SK-N-SH (cell line): ENCODE data around the gene IL6R. TPM values are rescaled to one million over a fixed set of nuclear protein-coding genes. Genes with fewer than 3 reads are reported as not detected.

ENCODE experiments used
- CTCF ChIA-PET: fragments of 300-600, 350-600 bp; formaldehyde crosslinking; extraction: SDS; loops from one replicate; lab custom pipeline; 2021; lab: Yijun Ruan, JAX
- POLR2A ChIA-PET: fragments of 350-600 bp; sonication (Branson Sonifier 250); formaldehyde crosslinking; extraction: SDS; loops from one replicate; lab custom pipeline; 2020; ENCODE audit warnings: antibody characterized with exemption, inconsistent platforms; lab: Yijun Ruan, JAX
- DNase-seq: peaks from one replicate; pipeline ENCODE4 v3.0.0; 2012
- H2AFZ ChIP-seq: fragments of 200-600 bp; sonication (generic); 2 replicates; pipeline ENCODE4 v1.8.1; 2016; ENCODE audit warnings: antibody characterized with exemption, mild to moderate bottlenecking, low read depth
- H3F3A ChIP-seq: fragments of 200-600 bp; sonication (generic); replicated peaks from 2 replicates; pipeline ENCODE3; 2016; ENCODE audit warnings: antibody characterized with exemption, mild to moderate bottlenecking; ENCODE audit not compliant: insufficient read depth
- H3K27ac ChIP-seq, 2 experiments: fragments of 200-500 bp in 1 of 2; fragments of 200-600 bp in 1 of 2; sonication (Bioruptor generic) in 1 of 2; sonication (generic), shearing (Covaris generic) in 1 of 2; 2 replicates each; pipeline versions ENCODE4 v1.5.1 to v1.6.1; 2014 to 2016; ENCODE audit warnings: low read depth in 2 of 2, inconsistent platforms in 1 of 2, low read length in 1 of 2, mild to moderate bottlenecking in 1 of 2, mixed read lengths in 1 of 2
- H3K27me3 ChIP-seq: fragments of 200-600 bp; sonication (generic), shearing (Covaris generic); 2 replicates; pipeline ENCODE4 v1.6.1; 2016; ENCODE audit warnings: mixed run types; ENCODE audit not compliant: insufficient read depth
- H3K36me3 ChIP-seq, 2 experiments: fragments of 200-500 bp in 1 of 2; fragments of 200-600 bp in 1 of 2; sonication (Bioruptor generic) in 1 of 2; sonication (generic) in 1 of 2; replicated peaks in 1 of 2; 2 replicates each; pipeline versions ENCODE3 to v1.5.1; 2014 to 2016; ENCODE audit warnings: low read length in 1 of 2, mild to moderate bottlenecking in 1 of 2; ENCODE audit not compliant: insufficient read depth in 2 of 2, control insufficient read depth in 1 of 2
- H3K4me1 ChIP-seq, 2 experiments: fragments of 200-500 bp in 1 of 2; fragments of 200-600 bp in 1 of 2; sonication (Bioruptor generic) in 1 of 2; sonication (generic), shearing (Covaris generic) in 1 of 2; 2 replicates each; pipeline versions ENCODE4 v1.5.1 to v1.6.1; 2014 to 2016; ENCODE audit warnings: low read depth in 1 of 2, low read length in 1 of 2, mixed run types in 1 of 2; ENCODE audit not compliant: insufficient read depth in 2 of 2, control insufficient read depth in 1 of 2
- H3K4me2 ChIP-seq: fragments of 200-600 bp; sonication (generic), shearing (Covaris generic); 2 replicates; pipeline ENCODE4 v1.6.1; 2017; ENCODE audit warnings: mixed run types
- H3K4me3 ChIP-seq, 2 experiments: fragments of 200-500 bp in 1 of 2; fragments of 200-600 bp in 1 of 2; sonication (Bioruptor generic) in 1 of 2; sonication (generic), shearing (Covaris generic) in 1 of 2; 2 replicates each; pipeline versions ENCODE4 v1.5.1 to v1.8.1; 2014 to 2016; ENCODE audit warnings: low read depth in 2 of 2, inconsistent platforms in 1 of 2, low read length in 1 of 2, mild to moderate bottlenecking in 1 of 2, mixed read lengths in 1 of 2, moderate library complexity in 1 of 2
- H3K79me2 ChIP-seq: fragments of 200-600 bp; sonication (generic); 2 replicates; pipeline ENCODE4 v1.8.1; 2017; ENCODE audit warnings: mild to moderate bottlenecking; ENCODE audit not compliant: insufficient read depth
- H3K9ac ChIP-seq: fragments of 200-600 bp; sonication (generic); 2 replicates; pipeline ENCODE4 v1.6.1; 2017; ENCODE audit warnings: mixed run types
- H3K9me2 ChIP-seq: fragments of 200-600 bp; sonication (generic); 2 replicates; pipeline ENCODE4 v1.6.1; 2017; ENCODE audit warnings: mixed run types
- H3K9me3 ChIP-seq: fragments of 200-600 bp; sonication (generic); 2 replicates; pipeline ENCODE4 v1.6.1; 2017; ENCODE audit warnings: mixed run types, mild to moderate bottlenecking, moderate library complexity
- H4K20me1 ChIP-seq: fragments of 200-600 bp; sonication (generic); 2 replicates; pipeline ENCODE4 v1.6.1; 2017; ENCODE audit warnings: mild to moderate bottlenecking, mixed run types; ENCODE audit not compliant: insufficient read depth
- EP300 ChIP-seq, 2 experiments: IDR thresholded peaks; 2 replicates each; pipeline versions ENCODE4 v1.4.0 to v1.6.1; 2012; ENCODE audit warnings: borderline replicate concordance in 1 of 2, low read depth in 1 of 2, low read length in 1 of 2
- JUND ChIP-seq: IDR thresholded peaks from 2 replicates; pipeline ENCODE4 v1.4.0; 2012
- MEF2A ChIP-seq: IDR thresholded peaks from 2 replicates; pipeline ENCODE4 v1.4.0; 2012; ENCODE audit warnings: low read depth, borderline replicate concordance
- MXI1 ChIP-seq: IDR thresholded peaks from 2 replicates; pipeline ENCODE4 v1.6.1; 2012; ENCODE audit warnings: mild to moderate bottlenecking, low read depth, low read length, improper control_type of control experiment
- NRF1 ChIP-seq: IDR thresholded peaks from 2 replicates; pipeline ENCODE4 v1.6.1; 2012; ENCODE audit warnings: low read depth, mild to moderate bottlenecking, low read length
- RCOR1 ChIP-seq: fragments of 150-350 bp; IDR thresholded peaks from 2 replicates; pipeline ENCODE4 v1.6.1; 2017; ENCODE audit warnings: antibody characterized with exemption, low read length
- RFX5 ChIP-seq: IDR thresholded peaks from 2 replicates; pipeline ENCODE4 v1.6.1; 2012; ENCODE audit warnings: mild to moderate bottlenecking, improper control_type of control experiment, low read length
- SMC3 ChIP-seq: IDR thresholded peaks from 2 replicates; pipeline ENCODE4 v1.6.1; 2012; ENCODE audit warnings: low read depth, low read length, improper control_type of control experiment
- YY1 ChIP-seq: IDR thresholded peaks from 2 replicates; pipeline ENCODE4 v1.4.0; 2012; ENCODE audit warnings: low read depth, mild to moderate bottlenecking
- WGBS: methylation state at CpG from one replicate; pipeline ENCODE4 v1.1.6; 2017; ENCODE audit warnings: low lambda C conversion rate; 5-methylcytosine and 5-hydroxymethylcytosine counted together
- polyA plus RNA-seq, 3 experiments: library from polyadenylated mRNA; depleted of rRNA; stranded (reverse); fragments of >200 nt; gene quantifications; 2 replicates each; pipeline ENCODE4 v1.2.3, GENCODE V29; 2012
- TF ChIP-seq, protein P1 (sequence below): fragments of 200-600 bp; sonication (generic); IDR thresholded peaks from 2 replicates; pipeline ENCODE4 v1.6.1; 2017; ENCODE audit warnings: antibody characterized with exemption, mild to moderate bottlenecking, moderate library complexity
- TF ChIP-seq, protein P2 (sequence below): IDR thresholded peaks from 2 replicates; pipeline ENCODE4; 2012
- TF ChIP-seq, protein P3 (sequence below): fragments of 150-350 bp; IDR thresholded peaks from 2 replicates; pipeline ENCODE4 v1.6.1; 2016; ENCODE audit warnings: mild to moderate bottlenecking, low read depth, low read length
- TF ChIP-seq, protein P4 (sequence below): IDR thresholded peaks from 2 replicates; pipeline ENCODE4 v1.4.0; 2012; ENCODE audit warnings: low read depth, borderline replicate concordance
- TF ChIP-seq, protein P5 (sequence below): IDR thresholded peaks from 2 replicates; pipeline ENCODE4 v1.6.1; 2012; ENCODE audit warnings: mild to moderate bottlenecking, low read depth, low read length, moderate library complexity
- TF ChIP-seq, protein P6 (sequence below): fragments of 150-350 bp; IDR thresholded peaks from 2 replicates; pipeline ENCODE4 v1.6.1; 2017; ENCODE audit warnings: antibody characterized with exemption, low read length, low read depth, borderline replicate concordance

Gene IL6R
- polyA plus RNA-seq, 1 of the 3 experiments (the other 2 are of a cell fraction) = 2.8 TPM

DNA sequence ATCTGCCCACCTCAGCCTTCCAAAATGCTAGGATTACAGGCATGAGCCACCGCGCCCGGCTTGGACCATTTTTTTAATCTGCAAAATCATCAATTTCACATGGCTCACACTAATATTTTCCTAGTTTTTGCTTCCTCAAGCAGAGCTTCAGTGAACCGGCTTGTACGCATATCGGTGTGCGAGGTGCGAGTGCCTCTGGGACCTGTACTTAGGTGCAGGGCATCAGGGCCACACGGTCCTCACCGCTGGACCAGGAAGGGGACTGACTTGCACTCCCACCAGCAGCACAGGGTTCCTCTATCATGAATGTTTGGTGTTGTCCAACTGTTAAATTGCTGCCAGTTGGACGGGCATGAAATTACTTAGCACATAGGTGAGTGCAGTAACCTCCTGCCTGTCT, 112.5 kb downstream of the IL6R start:
- H3K36me3 ChIP-seq = no peaks in the 10 kb centered on the region
- H3K27ac ChIP-seq = no peak overlapping the region
- 80% methylated on average over 11 of the region's 11 CpGs for WGBS
- TF ChIP-seq RCOR1 (no peak), MXI1 (no peak), MEF2A (no peak), EP300 (IDR thresholded peaks at IDR 0.05; ENCODE audit: borderline replicate concordance in 1 of 2, low read depth in 1 of 2, low read length in 1 of 2) (no peak), RFX5 (no peak), NRF1 (no peak), JUND (no peak), YY1 (no peak), SMC3 (no peak)
- TF ChIP-seq, protein P1, sequence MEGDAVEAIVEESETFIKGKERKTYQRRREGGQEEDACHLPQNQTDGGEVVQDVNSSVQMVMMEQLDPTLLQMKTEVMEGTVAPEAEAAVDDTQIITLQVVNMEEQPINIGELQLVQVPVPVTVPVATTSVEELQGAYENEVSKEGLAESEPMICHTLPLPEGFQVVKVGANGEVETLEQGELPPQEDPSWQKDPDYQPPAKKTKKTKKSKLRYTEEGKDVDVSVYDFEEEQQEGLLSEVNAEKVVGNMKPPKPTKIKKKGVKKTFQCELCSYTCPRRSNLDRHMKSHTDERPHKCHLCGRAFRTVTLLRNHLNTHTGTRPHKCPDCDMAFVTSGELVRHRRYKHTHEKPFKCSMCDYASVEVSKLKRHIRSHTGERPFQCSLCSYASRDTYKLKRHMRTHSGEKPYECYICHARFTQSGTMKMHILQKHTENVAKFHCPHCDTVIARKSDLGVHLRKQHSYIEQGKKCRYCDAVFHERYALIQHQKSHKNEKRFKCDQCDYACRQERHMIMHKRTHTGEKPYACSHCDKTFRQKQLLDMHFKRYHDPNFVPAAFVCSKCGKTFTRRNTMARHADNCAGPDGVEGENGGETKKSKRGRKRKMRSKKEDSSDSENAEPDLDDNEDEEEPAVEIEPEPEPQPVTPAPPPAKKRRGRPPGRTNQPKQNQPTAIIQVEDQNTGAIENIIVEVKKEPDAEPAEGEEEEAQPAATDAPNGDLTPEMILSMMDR = no peak
- TF ChIP-seq, protein P2, sequence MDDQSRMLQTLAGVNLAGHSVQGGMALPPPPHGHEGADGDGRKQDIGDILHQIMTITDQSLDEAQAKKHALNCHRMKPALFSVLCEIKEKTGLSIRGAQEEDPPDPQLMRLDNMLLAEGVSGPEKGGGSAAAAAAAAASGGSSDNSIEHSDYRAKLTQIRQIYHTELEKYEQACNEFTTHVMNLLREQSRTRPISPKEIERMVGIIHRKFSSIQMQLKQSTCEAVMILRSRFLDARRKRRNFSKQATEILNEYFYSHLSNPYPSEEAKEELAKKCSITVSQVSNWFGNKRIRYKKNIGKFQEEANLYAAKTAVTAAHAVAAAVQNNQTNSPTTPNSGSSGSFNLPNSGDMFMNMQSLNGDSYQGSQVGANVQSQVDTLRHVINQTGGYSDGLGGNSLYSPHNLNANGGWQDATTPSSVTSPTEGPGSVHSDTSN = no peak
- TF ChIP-seq, protein P3, sequence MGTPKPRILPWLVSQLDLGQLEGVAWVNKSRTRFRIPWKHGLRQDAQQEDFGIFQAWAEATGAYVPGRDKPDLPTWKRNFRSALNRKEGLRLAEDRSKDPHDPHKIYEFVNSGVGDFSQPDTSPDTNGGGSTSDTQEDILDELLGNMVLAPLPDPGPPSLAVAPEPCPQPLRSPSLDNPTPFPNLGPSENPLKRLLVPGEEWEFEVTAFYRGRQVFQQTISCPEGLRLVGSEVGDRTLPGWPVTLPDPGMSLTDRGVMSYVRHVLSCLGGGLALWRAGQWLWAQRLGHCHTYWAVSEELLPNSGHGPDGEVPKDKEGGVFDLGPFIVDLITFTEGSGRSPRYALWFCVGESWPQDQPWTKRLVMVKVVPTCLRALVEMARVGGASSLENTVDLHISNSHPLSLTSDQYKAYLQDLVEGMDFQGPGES = no peak
- TF ChIP-seq, protein P4, sequence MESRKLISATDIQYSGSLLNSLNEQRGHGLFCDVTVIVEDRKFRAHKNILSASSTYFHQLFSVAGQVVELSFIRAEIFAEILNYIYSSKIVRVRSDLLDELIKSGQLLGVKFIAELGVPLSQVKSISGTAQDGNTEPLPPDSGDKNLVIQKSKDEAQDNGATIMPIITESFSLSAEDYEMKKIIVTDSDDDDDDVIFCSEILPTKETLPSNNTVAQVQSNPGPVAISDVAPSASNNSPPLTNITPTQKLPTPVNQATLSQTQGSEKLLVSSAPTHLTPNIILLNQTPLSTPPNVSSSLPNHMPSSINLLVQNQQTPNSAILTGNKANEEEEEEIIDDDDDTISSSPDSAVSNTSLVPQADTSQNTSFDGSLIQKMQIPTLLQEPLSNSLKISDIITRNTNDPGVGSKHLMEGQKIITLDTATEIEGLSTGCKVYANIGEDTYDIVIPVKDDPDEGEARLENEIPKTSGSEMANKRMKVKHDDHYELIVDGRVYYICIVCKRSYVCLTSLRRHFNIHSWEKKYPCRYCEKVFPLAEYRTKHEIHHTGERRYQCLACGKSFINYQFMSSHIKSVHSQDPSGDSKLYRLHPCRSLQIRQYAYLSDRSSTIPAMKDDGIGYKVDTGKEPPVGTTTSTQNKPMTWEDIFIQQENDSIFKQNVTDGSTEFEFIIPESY = no peak
- TF ChIP-seq, protein P5, sequence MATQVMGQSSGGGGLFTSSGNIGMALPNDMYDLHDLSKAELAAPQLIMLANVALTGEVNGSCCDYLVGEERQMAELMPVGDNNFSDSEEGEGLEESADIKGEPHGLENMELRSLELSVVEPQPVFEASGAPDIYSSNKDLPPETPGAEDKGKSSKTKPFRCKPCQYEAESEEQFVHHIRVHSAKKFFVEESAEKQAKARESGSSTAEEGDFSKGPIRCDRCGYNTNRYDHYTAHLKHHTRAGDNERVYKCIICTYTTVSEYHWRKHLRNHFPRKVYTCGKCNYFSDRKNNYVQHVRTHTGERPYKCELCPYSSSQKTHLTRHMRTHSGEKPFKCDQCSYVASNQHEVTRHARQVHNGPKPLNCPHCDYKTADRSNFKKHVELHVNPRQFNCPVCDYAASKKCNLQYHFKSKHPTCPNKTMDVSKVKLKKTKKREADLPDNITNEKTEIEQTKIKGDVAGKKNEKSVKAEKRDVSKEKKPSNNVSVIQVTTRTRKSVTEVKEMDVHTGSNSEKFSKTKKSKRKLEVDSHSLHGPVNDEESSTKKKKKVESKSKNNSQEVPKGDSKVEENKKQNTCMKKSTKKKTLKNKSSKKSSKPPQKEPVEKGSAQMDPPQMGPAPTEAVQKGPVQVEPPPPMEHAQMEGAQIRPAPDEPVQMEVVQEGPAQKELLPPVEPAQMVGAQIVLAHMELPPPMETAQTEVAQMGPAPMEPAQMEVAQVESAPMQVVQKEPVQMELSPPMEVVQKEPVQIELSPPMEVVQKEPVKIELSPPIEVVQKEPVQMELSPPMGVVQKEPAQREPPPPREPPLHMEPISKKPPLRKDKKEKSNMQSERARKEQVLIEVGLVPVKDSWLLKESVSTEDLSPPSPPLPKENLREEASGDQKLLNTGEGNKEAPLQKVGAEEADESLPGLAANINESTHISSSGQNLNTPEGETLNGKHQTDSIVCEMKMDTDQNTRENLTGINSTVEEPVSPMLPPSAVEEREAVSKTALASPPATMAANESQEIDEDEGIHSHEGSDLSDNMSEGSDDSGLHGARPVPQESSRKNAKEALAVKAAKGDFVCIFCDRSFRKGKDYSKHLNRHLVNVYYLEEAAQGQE = no peak
- TF ChIP-seq, protein P6, sequence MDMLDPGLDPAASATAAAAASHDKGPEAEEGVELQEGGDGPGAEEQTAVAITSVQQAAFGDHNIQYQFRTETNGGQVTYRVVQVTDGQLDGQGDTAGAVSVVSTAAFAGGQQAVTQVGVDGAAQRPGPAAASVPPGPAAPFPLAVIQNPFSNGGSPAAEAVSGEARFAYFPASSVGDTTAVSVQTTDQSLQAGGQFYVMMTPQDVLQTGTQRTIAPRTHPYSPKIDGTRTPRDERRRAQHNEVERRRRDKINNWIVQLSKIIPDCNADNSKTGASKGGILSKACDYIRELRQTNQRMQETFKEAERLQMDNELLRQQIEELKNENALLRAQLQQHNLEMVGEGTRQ = no peak
- no peaks in the 10 kb centered on the region for H3K9me3 ChIP-seq
- no peaks in the 10 kb centered on the region for H3K4me1 ChIP-seq
- no peaks in the 10 kb centered on the region for H3K79me2 ChIP-seq
- H3K27me3 ChIP-seq = peaks cover 9% of the 10 kb centered on the region; the same call in 1 of the 2 replicates
- H4K20me1 ChIP-seq = no peaks in the 10 kb centered on the region
- ChIA-PET POLR2A (no interaction called here), CTCF (interaction anchor here (1.3 to 1.4 kb wide), 4 partner anchors 37 to 361 kb away, joined by 3 to 5 read pairs (median 4); no protein-coding TSS in a partner anchor)
- DNase-seq = no peak
- H3K9me2 ChIP-seq = no peaks in the 10 kb centered on the region
- H2AFZ ChIP-seq = no peak overlapping the region
- no peak overlapping the region for H3K9ac ChIP-seq
- H3F3A ChIP-seq = no peaks in the 10 kb centered on the region
- no peak overlapping the region for H3K4me3 ChIP-seq
- H3K4me2 ChIP-seq = no peak overlapping the region
